Measurements from ENCODE around the gene TMUB2. TPM values are rescaled to one million over a fixed set of nuclear protein-coding genes. Genes with fewer than 3 reads are reported as not detected.
"Not testable (repeated sequence)": the region's sequence is repeated elsewhere in the genome, so short reads cannot be mapped to it uniquely, and the experiment has no call there.

The TMUB2 gene
- 34.9 TPM for total RNA-seq

- TF ChIP-seq POLR2AphosphoS5 (IDR thresholded peaks at IDR 0.05; ENCODE audit: insufficient read depth in 1 of 2, low read depth in 1 of 2) (peak; percentile 89 to 98), POLR2A (IDR thresholded peaks at IDR 0.05) (peak in 1 of 2 donors; percentile 87), CTCF (IDR thresholded peaks at IDR 0.05) (no peak)
- H3K27me3 ChIP-seq: no peaks in the 10 kb centered on the region
- H3K27ac ChIP-seq: peak within 1 kb of the TSS; percentile 99
- peak within 1 kb of the TSS; percentile 75 to 98 for H3K4me3 ChIP-seq
- peaks cover 37% of the 10 kb centered on the region for H3K4me1 ChIP-seq
- intact Hi-C loops (cut with DNase I): no loop called here
- no peaks in the 10 kb centered on the region for H3K9me3 ChIP-seq
- H3K36me3 ChIP-seq: peaks cover 0 to 19% of the 10 kb centered on the region in 2 donors
- DNase-seq (ENCODE audit: extremely low spot score in 2 of 2): peak; percentile 99 to 100
Observed at GRCh38 chr17:44186307-44187130, at the start of gene TMUB2. Gene TMUB2 (plus strand): TSS chr17:44186972. CDS start chr17:44187709, 737 bp downstream.

GRCh38 chr17:44137891-44138709, 48.7 kb upstream of the TMUB2 start:
- peak overlapping the region; percentile 65 for H3K27ac ChIP-seq
- H3K4me1 ChIP-seq: peaks cover 24% of the 10 kb centered on the region
- peak overlapping the region in 1 of 2 donors; percentile 7 for H3K4me3 ChIP-seq
- TF ChIP-seq POLR2AphosphoS5 (IDR thresholded peaks at IDR 0.05; ENCODE audit: insufficient read depth in 1 of 2, low read depth in 1 of 2) (peak; percentile 77 to 90), CTCF (IDR thresholded peaks at IDR 0.05) (no peak), POLR2A (IDR thresholded peaks at IDR 0.05) (no peak)
- H3K27me3 ChIP-seq: no peaks in the 10 kb centered on the region
- H3K36me3 ChIP-seq: no peaks in the 10 kb centered on the region
- intact Hi-C loops (cut with DNase I): no loop called here
- peak in 1 of 2 donors; percentile 97 for DNase-seq (ENCODE audit: extremely low spot score in 2 of 2)
- no peaks in the 10 kb centered on the region for H3K9me3 ChIP-seq

GRCh38 chr17:44143921-44144320, 42.9 kb upstream of the TMUB2 start:
- peaks cover 15% of the 10 kb centered on the region for H3K4me1 ChIP-seq
- intact Hi-C loops (cut with DNase I): not testable (repeated sequence)

GRCh38 chr17:44144966-44145739, 41.6 kb upstream of the TMUB2 start:
- Histone ChIP-seq H3K4me3 (no peak overlapping the region), H3K9me3 (no peaks in the 10 kb centered on the region), H3K27me3 (no peaks in the 10 kb centered on the region), H3K27ac (no peak overlapping the region), H3K36me3 (no peaks in the 10 kb centered on the region), H3K4me1 (peaks cover 15% of the 10 kb centered on the region)
- TF ChIP-seq POLR2A (IDR thresholded peaks at IDR 0.05): no peak
- no peak for TF ChIP-seq POLR2AphosphoS5 (IDR thresholded peaks at IDR 0.05; ENCODE audit: insufficient read depth in 1 of 2, low read depth in 1 of 2)
- no peak for TF ChIP-seq CTCF (IDR thresholded peaks at IDR 0.05)
- DNase-seq (ENCODE audit: extremely low spot score in 2 of 2): no peak
- intact Hi-C loops (cut with DNase I): no loop called here

More at GRCh38 chr17:44143921-44144320, 42.9 kb upstream of the TMUB2 start:
- DNase-seq (ENCODE audit: extremely low spot score in 2 of 2); H3K9me3 ChIP-seq; H3K4me3 ChIP-seq; H3K27me3 ChIP-seq; H3K27ac ChIP-seq; H3K36me3 ChIP-seq: not testable (repeated sequence)

Measured in vagina (tissue), 2 donors.